Colonic mucosa (tissue), 4 donors: Measurements from ENCODE around the gene OR5B3. TPM values are rescaled to one million over a fixed set of nuclear protein-coding genes. Genes with fewer than 3 reads are reported as not detected.

Experiments used
- DNase-seq: peaks from one replicate; pipeline ENCODE4 v3.0.0-alpha.2; 2020
- H3K27ac ChIP-seq: fragments of 200-600 bp; one replicate; pipeline ENCODE4 v1.8.0; 2021
- H3K27me3 ChIP-seq: fragments of 200-600 bp; one replicate; pipeline ENCODE4 v1.8.0; 2021
- H3K36me3 ChIP-seq: fragments of 200-600 bp; one replicate; pipeline ENCODE4 v1.8.0; 2021
- H3K4me1 ChIP-seq: fragments of 200-600 bp; one replicate; pipeline ENCODE4 v1.8.0; 2021; ENCODE audit warnings: mild to moderate bottlenecking
- H3K4me3 ChIP-seq: fragments of 200-600 bp; one replicate; pipeline ENCODE4 v1.8.0; 2021
- H3K9ac ChIP-seq, 2 donors: one replicate each; pipeline ENCODE4 v1.7.0; 2013; ENCODE audit warnings: control low read depth in 2 of 2, low read depth in 2 of 2, low read length in 2 of 2
- H3K9me3 ChIP-seq: fragments of 200-600 bp; one replicate; pipeline ENCODE4 v1.8.0; 2021
- CTCF ChIP-seq: fragments of 200-600 bp; IDR thresholded peaks from one replicate; pipeline ENCODE4 v1.8.0; 2022; ENCODE audit warnings: antibody characterized with exemption, mild to moderate bottlenecking
- intact Hi-C: fragments of 100-400 bp; cut with DNase I; formaldehyde crosslinking; loops from one replicate; pipeline ENCODE4 v1.14.1; 2022
- total RNA-seq, 2 donors: library from RNA; stranded (reverse); fragmentation: NEBNext Ultra II Directional in 1 of 2; extraction: Animal tissue kit (Norgen Biotek cat#: 25700) in 1 of 2; gene quantifications; one replicate each; pipeline ENCODE4 v1.2.1, GENCODE V29; 2021
- donor health status: healthy.
- donor health status: DM: no; HTN: no; CAD: no.
- donor health status: DM: no; HTN: no; CAD: no.

OR5B3 gene
- total RNA-seq, 2 donors from 2014 or later = not detected

GRCh38 chr11:58394195-58394594, 12.5 kb downstream of the OR5B3 start:
- DNase-seq = no peak
- H3K9me3 ChIP-seq = no peaks in the 10 kb centered on the region
- H3K27ac ChIP-seq = no peak overlapping the region
- no peaks in the 10 kb centered on the region for H3K27me3 ChIP-seq
- H3K4me3 ChIP-seq = no peak overlapping the region
- H3K36me3 ChIP-seq = no peaks in the 10 kb centered on the region
- H3K4me1 ChIP-seq = no peaks in the 10 kb centered on the region
- H3K9ac ChIP-seq = no peak overlapping the region
- intact Hi-C loops = no loop called here
- no peak for TF ChIP-seq CTCF

DNA sequence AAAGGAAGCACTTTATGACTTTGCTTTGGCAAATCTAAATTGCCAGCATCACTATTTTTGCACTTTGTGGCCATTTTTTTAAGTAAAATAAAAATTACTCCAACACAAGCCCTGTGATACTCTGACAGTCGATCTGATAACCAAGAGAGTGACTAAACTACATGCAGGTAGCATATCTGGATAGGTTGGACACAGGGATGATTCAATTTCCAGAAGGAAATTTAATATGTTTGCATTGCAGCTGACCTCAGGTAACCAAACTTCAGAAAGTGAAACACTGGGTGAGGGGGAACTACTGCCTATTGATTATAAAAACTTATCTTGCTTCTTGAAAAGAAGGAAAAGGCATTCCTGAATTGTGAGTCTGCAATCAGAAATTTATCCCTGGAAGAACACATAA, 13.9 kb downstream of the OR5B3 start:
- TF ChIP-seq CTCF = no peak
- Histone ChIP-seq H3K27me3 (no peaks in the 10 kb centered on the region), H3K9ac (no peak overlapping the region), H3K9me3 (no peaks in the 10 kb centered on the region), H3K4me1 (no peaks in the 10 kb centered on the region), H3K27ac (no peak overlapping the region), H3K4me3 (no peak overlapping the region), H3K36me3 (no peaks in the 10 kb centered on the region)
- intact Hi-C loops = no loop called here
- no peak for DNase-seq

DNA sequence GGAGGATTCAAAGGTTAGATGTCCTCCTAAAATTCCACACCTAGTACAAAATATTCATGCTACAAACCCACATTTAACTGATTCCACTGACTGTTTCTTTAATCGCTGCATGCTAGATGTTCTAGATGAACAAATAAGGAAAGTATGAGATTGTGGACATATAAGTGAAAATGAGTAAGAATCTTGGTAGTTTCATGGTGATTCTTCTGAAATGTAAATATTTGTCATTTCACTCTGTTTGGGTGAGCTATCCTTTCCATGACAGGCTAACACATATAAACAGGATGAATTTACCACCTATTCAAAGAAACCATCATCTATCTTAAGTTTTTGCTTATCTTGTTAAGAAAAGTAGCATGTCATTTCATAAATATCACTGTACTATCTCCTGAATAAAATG, 14.8 kb downstream of the OR5B3 start:
- TF ChIP-seq CTCF = no peak
- no peaks in the 10 kb centered on the region for H3K36me3 ChIP-seq
- intact Hi-C loops = no loop called here

GRCh38 chr11:58390551-58391063, 16.1 kb downstream of the OR5B3 start:
- H3K4me1 ChIP-seq = no peaks in the 10 kb centered on the region
- H3K4me3 ChIP-seq = no peak overlapping the region
- DNase-seq = no peak
- no peak overlapping the region for H3K27ac ChIP-seq
- no peaks in the 10 kb centered on the region for H3K36me3 ChIP-seq
- no peak overlapping the region for H3K9ac ChIP-seq
- no peak for TF ChIP-seq CTCF
- H3K27me3 ChIP-seq = no peaks in the 10 kb centered on the region
- H3K9me3 ChIP-seq = no peaks in the 10 kb centered on the region
- intact Hi-C loops = no loop called here

More for the DNA sequence above, 14.8 kb downstream of the OR5B3 start:
- H3K27me3 ChIP-seq = no peaks in the 10 kb centered on the region
- H3K4me3 ChIP-seq = no peak overlapping the region
- no peak for DNase-seq
- H3K27ac ChIP-seq = no peak overlapping the region
- H3K4me1 ChIP-seq = no peaks in the 10 kb centered on the region
- no peaks in the 10 kb centered on the region for H3K9me3 ChIP-seq
- H3K9ac ChIP-seq = no peak overlapping the region

DNA sequence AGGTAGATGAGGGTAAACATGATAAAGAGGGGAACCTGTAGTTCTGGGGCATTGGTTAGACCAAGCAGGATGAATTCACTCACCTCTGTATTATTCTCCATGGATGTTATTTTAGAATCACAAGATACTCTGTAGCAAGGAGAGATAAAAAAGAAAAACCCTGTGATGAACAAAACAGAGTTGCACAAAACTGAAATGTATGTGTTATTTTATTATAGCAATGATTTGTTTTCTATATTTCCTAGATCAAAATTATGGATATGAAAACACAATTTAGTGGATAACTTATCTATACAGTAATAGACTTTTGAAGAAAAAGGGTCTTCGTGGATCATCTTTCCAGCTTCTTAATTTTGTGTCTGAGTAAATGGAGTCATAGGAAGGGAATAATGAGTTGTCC, 47.7 kb downstream of the OR5B3 start, which contains the start of gene OR5B17:
TSS of gene OR5B17 (minus strand) at position 101 of the 400 bp plus-strand sequence. CDS start at position 101, 0 bp downstream.
- intact Hi-C loops = no loop called here
- DNase-seq = no peak
- no peaks in the 10 kb centered on the region for H3K27me3 ChIP-seq

More for the DNA sequence above, 47.7 kb downstream of the OR5B3 start, which contains the start of gene OR5B17:
- H3K9me3 ChIP-seq = no peaks in the 10 kb centered on the region
- H3K9ac ChIP-seq = no peak within 1 kb of the TSS
- H3K27ac ChIP-seq = no peak within 1 kb of the TSS
- no peaks in the 10 kb centered on the region for H3K36me3 ChIP-seq
- H3K4me1 ChIP-seq = no peaks in the 10 kb centered on the region
- TF ChIP-seq CTCF = no peak
- H3K4me3 ChIP-seq = no peak within 1 kb of the TSS
